ENCODE measurements around the gene KLF9.
A peak's percentile ranks its signal among the peaks of the same experiment; 100 is the strongest.

KLF9 gene

DNA sequence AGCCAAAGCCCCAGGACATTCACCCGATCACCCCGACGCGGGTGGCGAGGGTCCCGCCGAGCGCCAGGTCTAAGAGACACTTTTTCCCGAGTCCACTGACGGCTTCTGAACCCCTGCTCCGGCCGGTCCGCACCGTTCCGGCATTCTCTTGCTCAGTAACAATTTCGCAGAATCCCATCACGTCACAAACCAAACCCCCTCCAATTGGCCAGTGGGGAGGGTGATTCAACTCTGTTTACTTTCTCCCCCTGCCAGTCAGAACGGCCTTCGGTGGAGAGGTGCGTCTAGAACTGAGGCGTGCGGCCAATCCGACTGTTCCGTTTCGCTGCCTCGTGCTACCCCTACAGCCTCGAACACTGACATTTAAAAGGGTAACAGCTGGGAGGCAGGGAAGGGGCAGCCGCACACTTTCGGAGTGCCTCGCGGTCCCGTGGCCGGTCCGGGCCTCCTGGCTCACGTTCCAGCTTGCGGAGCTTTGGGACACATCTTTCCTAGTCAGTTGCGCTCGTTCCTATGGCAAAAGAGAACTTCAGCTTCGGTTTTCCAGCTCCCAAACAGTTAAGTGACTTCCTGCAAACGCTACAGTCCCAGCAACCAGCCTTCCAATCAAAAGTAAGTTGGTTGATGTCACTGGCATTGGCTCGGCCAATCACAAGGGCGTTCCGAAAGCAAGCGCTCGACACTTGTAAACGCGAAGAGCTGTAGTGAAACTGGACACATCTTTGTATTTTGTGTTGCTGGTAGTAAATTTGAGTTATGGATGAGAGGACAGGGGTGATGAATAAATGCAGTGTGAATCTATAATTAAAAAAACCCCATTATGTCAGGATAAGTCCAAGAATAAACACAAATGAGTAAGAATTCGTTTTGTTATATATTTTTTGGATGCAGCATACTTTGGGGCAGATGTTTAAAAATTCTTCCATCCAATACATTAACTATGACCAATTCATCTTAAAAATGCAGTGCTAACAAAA is at the start of gene KLF9:
KLF9 (minus strand) TSS at position 859 of the 977 bp plus-strand sequence. CDS start 1,294 bp downstream, outside the sequence.
- peak; percentile 98 for DNase-seq

DNA sequence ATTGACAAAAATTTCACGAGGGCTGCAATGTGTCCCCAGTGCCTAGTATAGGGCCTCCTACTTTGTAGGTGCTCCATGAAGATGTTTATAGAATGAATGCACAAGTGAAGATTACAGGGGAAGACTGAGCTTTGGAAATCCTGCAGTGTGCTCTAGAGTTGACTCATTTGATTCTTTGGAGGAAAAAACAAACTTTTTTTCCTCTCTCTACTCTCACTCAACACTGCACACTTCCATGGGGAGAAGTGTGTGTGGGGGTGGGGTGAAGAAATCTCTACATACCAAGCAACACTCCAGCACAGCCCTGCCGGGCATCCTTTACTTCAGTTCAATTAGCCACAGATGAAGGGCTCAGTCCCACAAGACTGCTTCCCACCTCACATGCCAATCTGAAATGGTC is 49.4 kb upstream of the KLF9 start:
- DNase-seq, result no peak

DNA sequence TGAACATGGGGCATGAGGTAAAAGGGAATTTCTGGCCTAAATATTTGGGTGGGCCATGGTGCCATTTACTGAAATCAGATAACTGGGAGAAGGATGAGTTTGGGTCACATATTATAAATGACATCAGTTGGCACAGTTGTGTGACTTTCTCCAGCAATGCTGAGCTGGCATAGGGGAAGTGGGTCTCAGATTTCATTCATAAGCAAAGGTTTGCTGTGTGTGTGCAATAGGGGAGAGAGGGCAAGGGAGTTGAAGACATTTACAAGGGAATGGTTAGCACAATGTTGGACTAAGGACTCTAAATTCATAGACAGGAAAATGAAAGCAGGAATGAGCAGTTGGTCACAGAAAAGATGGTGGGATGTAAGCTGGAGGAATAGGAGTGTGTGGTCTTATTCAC is 47.8 kb upstream of the KLF9 start:
- DNase-seq, result no peak

DNA sequence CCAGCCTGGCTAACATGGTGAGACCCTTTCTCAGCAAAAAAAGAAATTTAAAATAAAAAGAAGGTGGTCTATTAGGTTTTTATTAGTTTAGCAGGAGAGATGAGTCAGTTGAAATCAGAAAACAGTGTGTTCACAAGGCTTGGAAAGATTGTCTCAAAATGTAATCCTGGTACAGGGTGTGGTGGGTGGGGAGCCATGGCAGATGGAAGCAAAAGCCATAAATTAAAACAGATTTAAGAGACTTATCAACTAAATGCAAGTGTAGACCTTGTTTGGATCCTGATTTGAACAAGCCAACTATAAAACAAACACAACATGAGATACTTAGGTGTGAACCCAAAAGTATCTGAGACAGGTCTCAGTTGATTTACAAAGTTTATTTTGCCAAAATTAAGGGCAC is 42.8 kb upstream of the KLF9 start:
- peak; percentile 33 for DNase-seq

DNA sequence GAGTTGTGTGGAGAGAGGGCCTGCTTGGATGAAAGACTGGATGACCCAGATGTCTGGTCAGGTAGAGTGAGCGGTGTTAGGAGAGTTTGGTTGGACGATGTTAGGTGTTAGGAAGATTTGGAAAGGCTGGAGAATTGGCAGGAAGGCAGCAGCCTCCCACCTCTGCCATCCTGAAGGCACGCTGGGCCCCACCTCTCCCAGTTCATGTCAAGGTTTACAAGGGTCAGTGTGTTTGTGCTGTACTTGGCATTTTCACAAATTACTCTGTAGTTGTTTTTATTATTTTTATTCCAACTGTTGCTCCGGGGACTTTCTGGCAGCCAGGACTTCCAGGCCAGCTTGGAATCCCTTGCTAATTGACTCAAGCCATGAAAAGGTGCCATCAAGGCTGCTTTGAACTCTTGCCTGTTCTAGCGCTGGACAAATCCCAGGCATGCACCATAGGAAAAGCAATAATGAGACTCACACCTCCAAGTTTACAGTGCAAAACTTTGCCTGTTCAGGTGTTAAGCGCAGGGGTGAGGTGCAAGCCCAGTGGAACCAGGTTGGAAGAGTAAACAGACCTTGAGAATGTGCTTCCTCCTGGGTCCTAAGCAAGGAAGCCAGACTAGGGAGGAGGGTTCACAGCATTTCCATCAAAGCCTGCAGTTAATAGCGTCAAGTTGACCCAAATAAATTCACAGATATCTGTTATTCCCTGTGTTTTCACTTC is 41.7 kb upstream of the KLF9 start:
- DNase-seq, result no peak

DNA sequence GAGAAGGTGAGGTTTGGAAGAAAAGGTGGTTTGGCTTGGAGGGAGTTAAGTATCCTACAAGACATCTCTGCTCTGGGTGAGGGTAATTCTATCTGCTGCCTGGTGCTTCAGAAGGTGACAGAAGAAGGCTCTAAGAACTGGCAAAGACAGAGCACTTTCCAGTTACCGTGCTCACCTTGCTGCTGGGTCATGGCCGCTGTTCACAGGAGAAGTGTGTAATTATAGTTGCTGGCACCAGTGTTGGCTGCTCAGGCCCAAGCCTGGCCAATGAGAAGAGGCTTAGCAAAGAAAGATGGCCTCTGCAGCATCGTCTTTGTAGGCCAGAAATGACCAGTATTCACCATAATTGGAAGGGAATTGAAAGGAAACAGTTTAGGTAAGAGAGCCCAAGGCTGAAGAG is 37.9 kb upstream of the KLF9 start:
- no peak for DNase-seq

DNA sequence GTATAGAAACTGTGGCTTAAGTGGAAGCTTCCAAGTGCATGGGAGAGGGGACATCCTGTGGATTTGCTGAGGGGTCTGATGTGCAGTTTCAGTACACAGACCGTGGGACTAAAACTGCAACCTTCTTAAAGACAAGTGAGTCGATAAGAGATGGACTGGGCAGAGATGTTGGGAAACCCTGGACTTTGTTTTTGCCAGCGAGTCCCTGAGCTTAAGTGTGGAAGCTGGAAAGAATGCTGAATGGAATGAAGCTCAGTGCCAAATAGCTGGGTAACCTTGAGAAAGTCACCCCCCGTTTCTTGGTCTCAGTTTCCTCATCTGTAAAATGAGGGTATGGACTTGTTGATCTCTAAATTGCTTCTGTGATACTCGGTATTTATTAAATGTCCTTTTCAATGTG is 37.3 kb upstream of the KLF9 start:
- no peak for DNase-seq

DNA sequence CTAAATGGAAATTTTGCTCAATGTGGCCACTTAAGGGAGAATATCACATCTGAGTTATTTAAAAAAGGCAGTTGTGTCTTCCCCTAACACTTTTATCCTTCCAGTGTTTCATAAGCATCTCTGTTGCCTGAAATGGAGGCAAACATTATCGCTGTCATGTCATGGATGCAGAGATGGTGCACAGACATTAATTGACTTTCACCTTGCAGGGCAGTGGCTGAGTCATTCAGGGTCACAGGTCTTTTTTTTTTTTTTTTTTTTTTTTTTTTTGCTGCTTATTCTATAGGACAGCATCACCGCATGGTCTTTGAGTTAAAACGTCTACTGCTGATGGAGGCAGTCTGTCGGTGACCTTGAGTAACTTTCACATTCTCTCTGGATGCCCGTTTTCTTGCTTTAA is 36.3 kb upstream of the KLF9 start:
- DNase-seq, result no peak

DNA sequence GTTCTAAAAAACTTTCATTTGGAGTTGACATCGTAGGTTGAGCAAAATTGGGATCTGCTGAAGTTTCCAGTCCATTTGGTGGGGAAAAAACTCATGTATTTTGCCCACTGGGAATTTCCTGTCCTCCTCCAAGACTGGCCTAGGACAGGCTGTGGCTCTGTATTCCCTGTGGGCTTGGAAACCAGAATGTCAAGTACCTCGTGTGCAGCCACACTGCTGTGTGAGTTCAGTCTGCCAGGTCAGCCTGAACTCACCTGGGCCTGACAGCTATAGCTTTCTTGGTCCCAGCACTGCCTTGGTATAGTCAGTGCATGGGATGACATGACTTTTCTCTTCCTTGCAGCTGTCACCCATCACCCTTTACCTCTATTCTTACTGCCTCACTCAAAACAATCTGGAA is 35.0 kb upstream of the KLF9 start:
- DNase-seq, result no peak

DNA sequence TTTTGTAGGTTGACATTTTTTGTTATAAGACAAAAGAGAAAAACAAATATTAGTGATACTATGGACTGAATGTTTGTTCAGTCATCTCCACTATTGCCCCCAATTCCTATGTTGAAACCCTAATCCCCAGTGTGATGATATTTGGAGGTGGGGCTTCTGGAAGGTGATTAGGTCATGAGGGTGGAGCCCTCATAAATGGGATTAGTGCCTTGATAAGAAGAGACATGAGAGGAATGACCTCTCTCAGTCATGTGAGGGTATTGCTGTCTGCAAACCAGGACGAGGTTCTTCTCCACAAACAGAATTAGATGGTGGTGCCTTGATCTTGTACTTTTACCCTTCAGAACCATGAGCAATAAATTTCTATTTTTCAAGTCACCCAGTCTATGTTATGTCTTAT is 34.5 kb upstream of the KLF9 start:
- DNase-seq, result no peak

DNA sequence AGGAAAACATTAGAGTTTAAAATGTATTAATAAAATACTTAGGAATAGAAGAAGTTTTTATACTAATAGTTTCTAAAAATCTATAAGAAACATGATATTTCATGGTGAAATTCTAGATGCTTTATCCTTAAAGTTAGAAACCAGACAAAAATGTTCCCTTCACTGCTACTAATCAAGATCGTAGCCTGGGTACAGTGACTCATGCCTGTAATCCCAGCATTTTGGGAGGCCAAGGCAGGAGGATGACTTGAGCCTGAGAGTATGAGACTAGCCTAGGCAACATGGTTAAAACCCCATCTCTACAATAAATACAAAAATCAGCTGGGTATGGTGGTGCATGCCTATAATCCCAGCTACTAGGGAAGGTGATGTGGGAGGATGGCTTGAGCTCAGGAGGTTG is 30.4 kb upstream of the KLF9 start:
- DNase-seq, result no peak

DNA sequence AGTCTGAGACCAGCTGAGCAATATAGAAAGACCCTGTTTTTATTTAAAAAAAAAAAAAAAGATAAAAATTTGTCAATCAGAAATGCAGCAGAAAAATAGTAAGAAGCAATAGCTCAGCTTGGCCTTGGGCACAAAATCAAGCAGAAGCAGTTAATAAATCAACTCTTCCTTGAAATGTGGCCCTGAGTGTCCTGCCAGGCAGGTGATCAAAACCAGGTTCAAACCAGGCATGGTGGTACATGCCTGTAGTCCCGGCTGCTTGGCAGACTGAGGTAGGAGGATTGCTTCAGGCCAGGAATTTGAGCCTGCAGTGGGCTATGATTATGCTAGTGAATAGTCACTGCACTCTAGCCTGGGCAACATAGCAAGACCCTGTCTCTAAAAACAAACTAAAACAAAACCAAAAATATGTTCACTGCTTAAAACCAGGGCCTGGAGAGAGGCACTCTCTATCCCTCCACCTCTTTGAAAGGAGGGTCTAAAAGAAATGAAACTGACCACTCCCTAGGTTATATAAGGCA is 27.9 kb upstream of the KLF9 start:
- DNase-seq, result no peak

DNA sequence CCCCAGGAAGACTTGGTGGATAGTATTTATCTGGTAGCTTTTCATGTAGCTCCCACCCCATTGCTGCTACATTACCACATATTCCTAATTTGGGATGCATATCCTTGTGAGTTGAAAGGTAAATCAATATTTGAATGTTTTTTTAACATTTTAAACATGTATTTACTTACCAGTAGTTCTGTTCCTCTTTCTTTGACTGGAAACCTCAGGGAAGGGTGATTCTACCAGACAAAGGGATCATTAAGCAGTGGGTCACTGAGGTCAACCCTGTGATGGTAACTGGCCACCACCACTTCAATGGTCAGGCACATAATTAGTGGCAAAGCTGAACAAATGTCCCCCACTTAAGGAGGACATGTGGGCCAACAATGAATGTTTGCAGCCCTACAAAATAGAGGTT is 27.2 kb upstream of the KLF9 start:
- no peak for DNase-seq

DNA sequence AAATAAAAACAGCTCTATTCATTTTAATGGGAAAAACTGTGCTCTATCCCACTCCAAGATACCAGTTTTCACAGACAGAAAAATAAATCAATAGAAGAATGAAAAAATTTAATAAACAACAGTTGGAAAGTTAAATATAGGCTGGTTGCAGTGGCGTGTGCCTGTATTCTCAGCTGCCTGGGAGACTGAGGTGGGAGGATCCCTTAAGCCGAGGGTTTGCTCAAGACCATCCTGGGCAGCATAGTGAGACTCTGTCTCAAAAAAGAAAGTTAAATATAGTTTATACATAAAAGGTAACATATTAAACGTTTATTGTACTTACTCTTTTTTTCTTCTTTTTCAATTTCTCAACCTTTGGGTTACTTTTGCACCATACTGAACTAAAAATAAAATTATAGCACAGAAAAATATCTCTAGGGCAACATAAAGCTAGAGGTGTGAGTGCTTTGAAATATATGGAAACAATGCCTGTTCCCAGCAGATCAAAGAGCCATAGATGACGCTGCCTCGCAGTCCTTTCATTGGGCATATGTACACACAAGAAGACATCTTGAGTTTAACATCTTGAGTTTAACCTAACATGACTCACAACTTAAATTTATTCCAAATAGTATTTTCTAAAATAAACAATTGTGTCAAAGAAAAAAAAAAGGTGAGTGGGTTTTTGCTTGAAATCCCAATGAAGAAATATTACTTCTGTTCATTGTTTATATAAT is 25.7 kb upstream of the KLF9 start:
- DNase-seq, result no peak

DNA sequence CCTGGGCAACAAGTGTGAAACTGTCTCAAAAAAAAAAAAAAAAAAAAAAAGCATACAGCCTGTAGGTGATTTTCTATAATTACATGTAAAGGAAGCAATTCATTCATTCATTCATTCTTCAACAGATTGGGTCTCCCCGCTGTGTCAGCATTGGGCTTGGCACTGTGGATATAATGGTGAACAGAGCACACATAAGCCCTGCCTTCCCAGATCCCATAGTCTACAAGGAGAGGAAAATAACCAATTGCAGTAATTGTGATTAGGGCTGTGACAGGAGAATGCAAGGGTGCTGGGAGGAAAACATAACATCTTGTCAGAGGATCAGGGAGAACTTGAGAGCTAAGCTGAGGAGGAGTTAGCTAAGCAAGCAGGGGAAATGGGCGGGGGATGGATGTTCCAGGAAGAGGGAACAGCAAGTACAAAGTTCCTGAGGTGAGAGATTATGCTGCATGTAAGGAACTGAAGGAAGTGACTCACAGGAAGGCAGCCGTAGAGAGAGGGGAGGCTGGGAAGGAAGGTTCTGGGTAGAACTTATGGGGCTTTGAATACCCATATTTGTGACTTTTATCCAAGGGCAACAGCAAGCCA is 24.0 kb upstream of the KLF9 start:
- peak; percentile 47 for DNase-seq

DNA sequence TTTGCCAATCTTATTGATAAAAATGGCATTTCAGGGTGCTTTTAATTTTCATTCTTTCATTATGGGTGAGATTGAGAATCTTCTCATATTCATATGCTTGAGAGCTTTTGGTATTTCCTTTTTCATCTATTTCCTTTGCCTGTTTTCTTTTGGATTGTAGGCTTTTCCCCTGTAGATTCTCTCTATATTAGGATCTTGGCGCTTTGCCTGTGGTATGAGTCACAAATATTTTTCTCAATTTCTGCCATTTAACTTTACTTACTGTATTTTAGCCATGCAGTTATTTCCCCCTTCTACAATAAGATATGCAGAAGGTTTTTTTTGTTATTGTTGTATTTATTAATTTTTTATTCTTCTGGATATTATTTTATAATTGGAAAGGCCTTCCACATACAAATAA is 21.5 kb upstream of the KLF9 start:
- peak; percentile 39 for DNase-seq

DNA sequence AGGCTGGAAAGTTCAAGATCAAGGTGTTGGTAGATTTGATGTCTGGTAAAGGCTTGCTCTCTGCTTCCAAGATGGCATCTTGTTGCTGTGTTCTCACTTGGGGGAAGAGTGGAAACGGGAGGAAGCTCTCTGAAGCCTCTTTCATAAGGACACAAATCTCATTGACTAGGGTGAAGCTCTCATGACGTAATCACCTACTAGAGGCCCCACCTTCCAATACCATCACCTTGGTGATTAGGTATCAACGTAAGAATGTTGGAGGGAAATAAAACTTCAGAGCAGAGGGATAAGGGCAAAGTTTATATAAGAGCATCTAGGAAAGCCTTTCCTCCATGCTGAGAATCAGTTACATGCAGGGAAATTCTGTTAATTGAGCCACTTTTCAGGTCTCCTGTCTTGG is 15.4 kb upstream of the KLF9 start:
- DNase-seq, result no peak

DNA sequence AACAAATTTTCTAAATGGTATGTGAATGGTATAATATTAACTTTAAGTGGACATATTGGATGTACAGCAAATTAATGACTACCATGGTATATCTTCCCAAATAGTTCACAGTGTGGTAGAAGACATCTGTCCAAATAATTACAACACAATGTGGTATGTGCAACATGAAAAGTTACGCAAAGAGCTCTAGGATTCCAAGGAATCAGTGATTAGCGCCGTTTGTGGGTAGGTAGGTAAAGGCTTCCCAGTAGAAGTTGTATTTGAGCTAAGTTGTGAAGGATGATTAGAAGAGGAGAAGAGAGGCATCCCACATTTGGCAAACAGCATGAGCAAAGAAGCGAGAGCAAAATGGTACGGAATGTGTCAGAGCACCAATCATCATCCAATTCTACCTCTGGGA is 14.3 kb upstream of the KLF9 start:
- DNase-seq, result no peak

DNA sequence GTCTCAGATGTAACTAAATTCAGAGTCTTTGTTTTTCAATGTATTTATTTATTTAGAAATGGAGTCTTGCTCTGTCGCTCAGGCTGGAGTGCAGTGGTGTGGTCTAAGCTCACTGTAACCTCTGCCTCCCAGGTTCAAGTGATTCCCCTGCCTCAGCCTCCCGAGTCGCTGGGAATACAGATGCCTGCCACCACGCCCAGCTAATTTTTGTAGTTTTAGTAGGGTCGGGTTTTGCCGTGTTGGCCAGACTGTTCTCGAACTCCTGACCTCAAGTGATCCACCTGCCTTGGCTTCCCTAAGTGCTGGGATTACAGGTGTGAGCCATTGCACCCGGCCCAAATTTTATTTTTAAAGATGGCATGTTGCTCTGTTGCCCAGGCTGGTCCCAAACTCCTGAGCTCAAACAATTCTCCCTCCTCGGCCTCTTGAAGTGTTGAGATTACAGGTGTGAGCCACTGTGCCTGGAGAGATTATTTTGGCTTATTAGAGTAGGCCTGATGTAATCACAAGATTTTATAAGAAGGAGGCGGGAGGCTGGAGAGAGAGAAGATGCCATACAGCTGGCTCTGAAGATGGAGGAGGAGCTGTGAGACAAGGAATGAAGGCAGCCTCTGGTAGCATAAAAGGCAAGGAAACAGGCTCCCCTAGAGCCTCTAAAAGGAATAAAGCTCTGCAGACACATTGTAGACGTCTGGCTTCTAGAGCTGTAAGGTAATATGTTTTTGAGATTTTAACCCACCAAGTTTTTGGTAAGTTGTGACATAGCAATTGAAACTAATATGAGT is 12.9 kb upstream of the KLF9 start:
- no peak for DNase-seq

DNA sequence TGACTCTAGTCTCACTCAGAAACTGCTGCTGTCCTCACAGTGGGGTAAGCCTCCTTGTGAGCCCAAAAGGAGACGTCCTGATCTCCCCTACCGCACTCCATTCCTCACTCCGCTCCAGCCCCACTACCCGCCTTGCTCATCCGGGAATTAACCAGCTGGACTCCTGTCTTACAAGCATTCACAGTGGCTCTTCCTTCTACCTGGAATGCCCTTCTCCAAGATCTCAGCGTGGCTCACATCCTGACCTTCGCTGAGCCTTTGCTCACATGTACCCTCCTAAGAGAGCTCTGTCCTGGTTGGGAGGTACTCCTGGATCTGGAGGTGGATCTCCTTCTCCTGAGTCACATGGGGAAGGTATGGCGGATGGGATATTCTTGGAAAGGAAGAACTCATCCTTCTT is 10.7 kb upstream of the KLF9 start:
- no peak for DNase-seq

DNA sequence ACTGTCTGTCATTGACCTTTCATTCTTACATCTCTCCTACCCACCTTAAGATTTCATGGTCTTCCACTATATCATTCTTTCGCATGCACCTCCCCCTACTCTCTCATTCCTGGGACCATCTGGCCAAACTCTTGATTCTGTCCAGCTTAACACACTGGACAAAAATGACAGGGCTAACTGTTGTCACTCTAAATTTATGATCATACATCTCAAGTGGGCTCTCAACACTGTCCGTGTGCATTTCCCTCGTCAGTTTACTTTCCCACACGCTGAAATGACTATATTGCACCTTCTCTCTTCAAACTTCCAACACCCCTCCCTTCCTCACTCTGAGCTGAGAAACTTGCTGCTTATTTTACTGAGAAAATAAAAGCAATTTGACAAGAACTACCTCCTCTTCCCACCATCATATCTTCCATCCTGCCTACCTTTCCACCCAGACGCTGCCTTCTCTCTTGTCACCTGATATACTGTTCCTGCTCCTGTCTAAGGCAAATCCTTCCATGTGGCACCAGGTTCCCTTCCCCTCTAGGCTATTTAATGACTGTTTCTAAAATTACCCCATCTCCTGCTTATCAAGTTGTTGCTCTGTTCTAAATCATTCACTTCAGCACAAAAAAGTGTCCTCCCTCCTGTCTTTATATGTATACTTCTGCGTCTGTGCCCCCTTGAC is 8.1 kb upstream of the KLF9 start:
- DNase-seq, result no peak
